Vagina (tissue), 2 donors: ENCODE results near the gene CDKN2D. TPM values are rescaled to one million over a fixed set of nuclear protein-coding genes. Genes with fewer than 3 reads are reported as not detected.

Experiments used
- DNase-seq, 2 donors: peaks; one replicate each; pipeline ENCODE4 v3.0.0-alpha.2; 2017; ENCODE audit errors: extremely low spot score in 2 of 2
- H3K27ac ChIP-seq: fragments of 200-600 bp; sonication (generic); one replicate; pipeline ENCODE4 v1.5.1; 2019
- H3K27me3 ChIP-seq: fragments of 200-600 bp; sonication (generic); one replicate; pipeline ENCODE4 v1.5.1; 2019
- H3K36me3 ChIP-seq, 2 donors: fragments of 200-600 bp; sonication (generic); one replicate each; pipeline ENCODE4 v1.5.1; 2017 to 2019
- H3K4me1 ChIP-seq: fragments of 200-600 bp; sonication (generic); one replicate; pipeline ENCODE4 v1.5.1; 2019
- H3K4me3 ChIP-seq, 2 donors: fragments of 200-600 bp; sonication (generic); 1 replicate in 1 of 2; 2 replicates in 1 of 2; pipeline ENCODE4 v1.5.1; 2016 to 2019
- H3K9me3 ChIP-seq: fragments of 200-600 bp; sonication (generic); one replicate; pipeline ENCODE4 v1.5.1; 2019
- CTCF ChIP-seq, 3 experiments: fragments of 450-650 bp in 2 of 3; fragments of 200-600 bp in 1 of 3; sonication (generic) in 1 of 3; IDR thresholded peaks; one replicate each; pipeline ENCODE4 v1.5.1; 2017 to 2019; ENCODE audit warnings: antibody characterized with exemption in 3 of 3, mild to moderate bottlenecking in 2 of 3, moderate library complexity in 2 of 3
- POLR2A ChIP-seq, 2 donors: fragments of 450-650 bp; IDR thresholded peaks; one replicate each; pipeline ENCODE4 v1.6.1; 2017; ENCODE audit warnings: antibody characterized with exemption in 2 of 2, mild to moderate bottlenecking in 2 of 2, moderate library complexity in 2 of 2
- POLR2AphosphoS5 ChIP-seq, 2 donors: sonication (generic); formaldehyde crosslinking; IDR thresholded peaks; one replicate each; pipeline ENCODE4 v1.9.0; 2017; ENCODE audit warnings: antibody characterized with exemption in 2 of 2, mild to moderate bottlenecking in 2 of 2, low read depth in 1 of 2; ENCODE audit not compliant: insufficient read depth in 1 of 2
- intact Hi-C: fragments of 100-400 bp; cut with DNase I; formaldehyde crosslinking; loops from one replicate; pipeline ENCODE4 v1.15.1; 2023
- total RNA-seq: library from RNA; depleted of rRNA; stranded (reverse); fragments of >200 nt; gene quantifications from one replicate; pipeline ENCODE4 v1.2.3, GENCODE V29; 2016

Gene CDKN2D
- total RNA-seq, 1 donor from 2014 or later, result 22.8 TPM

GRCh38 chr19:10587022-10587838, 18.5 kb upstream of the CDKN2D start, which contains the start of gene AP1M2:
Gene AP1M2, minus strand, starts transcription at chr19:10587312. Its CDS starts 81 bp downstream, at chr19:10587231.
- Histone ChIP-seq H3K9me3 (no peaks in the 10 kb centered on the region), H3K4me3 (peak within 1 kb of the TSS in 1 of 2 donors; percentile 48), H3K36me3 (no peaks in the 10 kb centered on the region), H3K4me1 (no peaks in the 10 kb centered on the region), H3K27me3 (no peaks in the 10 kb centered on the region), H3K27ac (no peak within 1 kb of the TSS)
- no peak for DNase-seq
- TF ChIP-seq POLR2AphosphoS5 (IDR thresholded peaks at IDR 0.05; ENCODE audit: insufficient read depth in 1 of 2, low read depth in 1 of 2), result no peak
- no peak for TF ChIP-seq CTCF (IDR thresholded peaks at IDR 0.05)
- no peak for TF ChIP-seq POLR2A (IDR thresholded peaks at IDR 0.05)
- intact Hi-C loops, result no loop called here

- peak overlapping the region in 1 of 2 donors; percentile 48 for H3K4me3 ChIP-seq
- intact Hi-C loops, result no loop called here
Measured at GRCh38 chr19:10586396-10586795, 17.6 kb upstream of the CDKN2D start.

GRCh38 chr19:10583036-10583776, 14.4 kb upstream of the CDKN2D start:
- Histone ChIP-seq H3K36me3 (no peaks in the 10 kb centered on the region), H3K27ac (no peak overlapping the region), H3K9me3 (no peaks in the 10 kb centered on the region), H3K4me1 (peaks cover 7% of the 10 kb centered on the region), H3K27me3 (no peaks in the 10 kb centered on the region), H3K4me3 (no peak overlapping the region)
- TF ChIP-seq POLR2A (IDR thresholded peaks at IDR 0.05) (no peak), CTCF (IDR thresholded peaks at IDR 0.05) (no peak), POLR2AphosphoS5 (IDR thresholded peaks at IDR 0.05; ENCODE audit: insufficient read depth in 1 of 2, low read depth in 1 of 2) (no peak)
- DNase-seq, result no peak
- intact Hi-C loops, result no loop called here

More at GRCh38 chr19:10586396-10586795, 17.6 kb upstream of the CDKN2D start:
- no peaks in the 10 kb centered on the region for H3K9me3 ChIP-seq
- DNase-seq, result no peak
- H3K27ac ChIP-seq, result no peak overlapping the region
- H3K36me3 ChIP-seq, result no peaks in the 10 kb centered on the region
- peaks cover 3% of the 10 kb centered on the region for H3K4me1 ChIP-seq
- TF ChIP-seq CTCF (IDR thresholded peaks at IDR 0.05) (no peak), POLR2A (IDR thresholded peaks at IDR 0.05) (no peak), POLR2AphosphoS5 (IDR thresholded peaks at IDR 0.05; ENCODE audit: insufficient read depth in 1 of 2, low read depth in 1 of 2) (no peak)
- H3K27me3 ChIP-seq, result no peaks in the 10 kb centered on the region

GRCh38 chr19:10582091-10582490, 13.3 kb upstream of the CDKN2D start:
- Histone ChIP-seq H3K9me3 (no peaks in the 10 kb centered on the region), H3K4me1 (peaks cover 7% of the 10 kb centered on the region), H3K4me3 (no peak overlapping the region), H3K27ac (no peak overlapping the region), H3K27me3 (no peaks in the 10 kb centered on the region), H3K36me3 (no peaks in the 10 kb centered on the region)
- intact Hi-C loops, result no loop called here
- TF ChIP-seq POLR2A (IDR thresholded peaks at IDR 0.05), result no peak
- TF ChIP-seq POLR2AphosphoS5 (IDR thresholded peaks at IDR 0.05; ENCODE audit: insufficient read depth in 1 of 2, low read depth in 1 of 2), result no peak
- TF ChIP-seq CTCF (IDR thresholded peaks at IDR 0.05), result no peak
- DNase-seq, result no peak
